ENCODE results near the gene HDHD2. TPM values are rescaled to one million over a fixed set of nuclear protein-coding genes. Genes with fewer than 3 reads are reported as not detected.
A peak's percentile ranks its signal among the peaks of the same experiment; 100 is the strongest.
"Not testable (repeated sequence)": the region's sequence is repeated elsewhere in the genome, so short reads cannot be mapped to it uniquely, and the experiment has no call there.

Gene HDHD2
- total and polyA plus RNA-seq, 2 of the 13 experiments (the other 11 are each of a cell fraction or from before 2014, with no cell fraction given), result 10.2 to 34.7 TPM

DNA sequence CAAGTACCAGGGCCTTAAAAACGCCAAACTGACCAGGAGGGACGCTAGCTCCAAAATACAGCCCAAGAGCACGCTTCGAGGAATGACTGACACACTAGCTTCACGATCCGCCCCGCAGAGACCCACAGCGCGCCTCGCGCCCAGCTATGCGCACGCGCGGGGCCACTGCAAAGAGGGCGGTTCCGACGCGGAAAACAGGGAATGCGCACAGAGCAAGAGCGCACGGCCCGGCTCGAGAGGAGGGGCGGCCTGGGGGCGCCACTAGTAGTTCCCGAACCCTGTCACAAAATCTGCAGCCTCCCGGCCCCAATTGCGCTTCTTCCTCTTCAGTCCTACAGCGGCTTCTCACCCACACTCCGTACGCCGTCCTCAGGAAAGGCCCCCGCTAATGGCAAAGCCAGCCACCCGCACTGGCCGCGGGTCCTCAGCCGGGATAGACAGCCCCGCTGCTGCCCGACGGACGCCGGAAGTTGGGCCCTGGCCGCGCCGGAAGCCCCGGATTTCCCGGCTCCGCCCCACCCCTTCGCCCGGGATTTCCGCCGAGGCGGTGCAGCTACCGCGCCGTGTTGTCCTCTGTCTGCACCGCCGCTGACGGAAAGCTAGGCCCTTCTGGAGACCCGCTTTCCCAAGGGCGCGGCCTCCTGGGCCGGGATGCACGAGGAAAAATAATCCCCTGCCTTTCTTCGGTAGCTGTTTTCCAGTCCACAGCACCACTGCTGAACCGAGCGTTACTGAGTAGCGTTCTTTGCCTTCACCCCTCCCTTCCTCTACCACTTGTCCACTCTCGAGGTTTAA is at the start of gene HDHD2 (continued):
- TF ChIP-seq, protein P1, sequence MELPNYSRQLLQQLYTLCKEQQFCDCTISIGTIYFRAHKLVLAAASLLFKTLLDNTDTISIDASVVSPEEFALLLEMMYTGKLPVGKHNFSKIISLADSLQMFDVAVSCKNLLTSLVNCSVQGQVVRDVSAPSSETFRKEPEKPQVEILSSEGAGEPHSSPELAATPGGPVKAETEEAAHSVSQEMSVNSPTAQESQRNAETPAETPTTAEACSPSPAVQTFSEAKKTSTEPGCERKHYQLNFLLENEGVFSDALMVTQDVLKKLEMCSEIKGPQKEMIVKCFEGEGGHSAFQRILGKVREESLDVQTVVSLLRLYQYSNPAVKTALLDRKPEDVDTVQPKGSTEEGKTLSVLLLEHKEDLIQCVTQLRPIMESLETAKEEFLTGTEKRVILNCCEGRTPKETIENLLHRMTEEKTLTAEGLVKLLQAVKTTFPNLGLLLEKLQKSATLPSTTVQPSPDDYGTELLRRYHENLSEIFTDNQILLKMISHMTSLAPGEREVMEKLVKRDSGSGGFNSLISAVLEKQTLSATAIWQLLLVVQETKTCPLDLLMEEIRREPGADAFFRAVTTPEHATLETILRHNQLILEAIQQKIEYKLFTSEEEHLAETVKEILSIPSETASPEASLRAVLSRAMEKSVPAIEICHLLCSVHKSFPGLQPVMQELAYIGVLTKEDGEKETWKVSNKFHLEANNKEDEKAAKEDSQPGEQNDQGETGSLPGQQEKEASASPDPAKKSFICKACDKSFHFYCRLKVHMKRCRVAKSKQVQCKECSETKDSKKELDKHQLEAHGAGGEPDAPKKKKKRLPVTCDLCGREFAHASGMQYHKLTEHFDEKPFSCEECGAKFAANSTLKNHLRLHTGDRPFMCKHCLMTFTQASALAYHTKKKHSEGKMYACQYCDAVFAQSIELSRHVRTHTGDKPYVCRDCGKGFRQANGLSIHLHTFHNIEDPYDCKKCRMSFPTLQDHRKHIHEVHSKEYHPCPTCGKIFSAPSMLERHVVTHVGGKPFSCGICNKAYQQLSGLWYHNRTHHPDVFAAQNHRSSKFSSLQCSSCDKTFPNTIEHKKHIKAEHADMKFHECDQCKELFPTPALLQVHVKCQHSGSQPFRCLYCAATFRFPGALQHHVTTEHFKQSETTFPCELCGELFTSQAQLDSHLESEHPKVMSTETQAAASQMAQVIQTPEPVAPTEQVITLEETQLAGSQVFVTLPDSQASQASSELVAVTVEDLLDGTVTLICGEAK (IDR thresholded peaks at IDR 0.05), result peak; percentile 69
- TF ChIP-seq, protein P1 (CRISPR knock-in tag; IDR thresholded peaks at IDR 0.05), result peak; percentile 74; the same call in 1 of the 2 replicates
- TF ChIP-seq CHD2 (IDR thresholded peaks at IDR 0.05; ENCODE audit: low read depth, low read length) (no peak), MEF2D (CRISPR knock-in tag; IDR thresholded peaks at IDR 0.05) (peak; percentile 64; the same call in 1 of the 2 replicates), NFKB2 (CRISPR knock-in tag; IDR thresholded peaks at IDR 0.05; ENCODE audit: borderline replicate concordance) (peak; percentile 81; the same call in 1 of the 2 replicates), ZNF891 (CRISPR knock-in tag; IDR thresholded peaks at IDR 0.05) (peak; percentile 63; the same call in 1 of the 2 replicates)

DNA sequence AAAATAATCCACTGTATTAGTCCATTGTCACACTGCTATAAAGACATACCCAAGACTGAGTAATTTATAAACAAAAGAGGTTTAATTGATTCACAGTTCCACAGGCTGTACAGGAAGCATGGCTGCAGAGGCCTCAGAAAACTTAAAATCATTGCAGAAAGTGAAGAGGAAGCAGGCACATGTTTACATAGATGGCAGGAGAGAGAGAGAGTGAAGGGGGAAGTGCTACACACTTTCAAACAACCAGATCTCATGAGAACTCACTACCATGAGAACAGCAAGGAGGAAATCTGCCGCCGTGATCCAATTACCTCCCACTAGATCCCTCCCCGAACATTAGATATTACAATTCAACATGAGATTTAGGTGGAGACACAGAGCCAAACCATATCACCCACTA is 45.7 kb upstream of the HDHD2 start:
- H3K27me3 ChIP-seq (ENCODE audit: control insufficient read depth in 1 of 2, insufficient read depth in 2 of 2, low read length in 2 of 2); H4K20me1 ChIP-seq (ENCODE audit: insufficient read depth, low read length); ATAC-seq; DNase-seq (ENCODE audit: low spot score); BruUV-seq (replicated peaks); H3K4me3 ChIP-seq (replicated peaks in 1 of 3; ENCODE audit: insufficient read depth in 1 of 3, low read depth in 2 of 3, low read length in 3 of 3); H2AFZ ChIP-seq (ENCODE audit: low read length); intact Hi-C loops (cut with micrococcal nuclease; ENCODE audit: unreplicated experiment); H3K27ac ChIP-seq (ENCODE audit: extremely low read length, insufficient read depth, low read length); H3K4me1 ChIP-seq (ENCODE audit: insufficient read depth, low read length); H3K79me2 ChIP-seq (ENCODE audit: insufficient read depth, low read length); in situ Hi-C loops (cut with HindIII; ENCODE audit: extremely low pct_ligation_motif_present, low pct_unique_long_range_greater_than_20kb); H3K36me3 ChIP-seq (replicated peaks in 1 of 2; ENCODE audit: control insufficient read depth in 1 of 2, insufficient read depth in 2 of 2, low read length in 2 of 2); POLR2A ChIA-PET; H3K9ac ChIP-seq (ENCODE audit: insufficient read depth, low read depth, low read length); CTCF ChIA-PET (ENCODE audit: low intra/inter-chr PET ratio, low total read pairs); H3K4me2 ChIP-seq (ENCODE audit: low read depth, low read length); H3K9me3 ChIP-seq (ENCODE audit: low read length); FAIRE-seq: not testable (repeated sequence)
- 78% methylated on average over 3 of the region's 3 CpGs for WGBS (ENCODE audit: low lambda C conversion rate)
